Ascending aorta (tissue), 2 donors: ENCODE results near the gene CTNS. TPM values are rescaled to one million over a fixed set of nuclear protein-coding genes. Genes with fewer than 3 reads are reported as not detected.

ENCODE experiments used
- DNase-seq, 2 donors: peaks; one replicate each; pipeline ENCODE4 v3.0.0-alpha.2; 2019; ENCODE audit warnings: low spot score in 2 of 2
- H3K27ac ChIP-seq, 2 donors: fragments of 200-600 bp; sonication (generic); one replicate each; pipeline ENCODE4 v1.5.1; 2016 to 2017; ENCODE audit warnings: mild to moderate bottlenecking in 1 of 2
- H3K27me3 ChIP-seq: fragments of 200-600 bp; sonication (generic); one replicate; pipeline ENCODE4 v1.5.1; 2017
- H3K36me3 ChIP-seq, 2 donors: fragments of 200-600 bp; sonication (generic); one replicate each; pipeline ENCODE4 v1.5.1; 2016
- H3K4me1 ChIP-seq, 2 donors: fragments of 200-600 bp; sonication (generic); one replicate each; pipeline ENCODE4 v1.5.1; 2016 to 2017; ENCODE audit warnings: mild to moderate bottlenecking in 1 of 2
- H3K4me3 ChIP-seq, 2 donors: fragments of 200-600 bp; sonication (generic); one replicate each; pipeline ENCODE4 v1.5.1; 2016 to 2017; ENCODE audit warnings: mild to moderate bottlenecking in 1 of 2
- H3K9me3 ChIP-seq, 2 donors: fragments of 200-600 bp; sonication (generic); one replicate each; pipeline ENCODE4 v1.5.1; 2016
- CTCF ChIP-seq, 3 experiments: fragments of 200-600 bp in 2 of 3; fragments of 450-650 bp in 1 of 3; sonication (generic) in 2 of 3; IDR thresholded peaks; one replicate each; pipeline ENCODE4 v1.5.1; 2016 to 2019; ENCODE audit warnings: antibody characterized with exemption in 3 of 3, mild to moderate bottlenecking in 1 of 3, moderate library complexity in 1 of 3
- intact Hi-C: fragments of 100-400 bp; cut with DNase I; formaldehyde crosslinking; loops from one replicate; pipeline ENCODE4 v1.15.1; 2023
- total RNA-seq: library from RNA; depleted of rRNA; stranded (reverse); fragments of >200 nt; gene quantifications from one replicate; pipeline ENCODE4 v1.1.0, GENCODE V29; 2016

Gene CTNS
- total RNA-seq, 1 donor from 2014 or later = 16.7 TPM

GRCh38 chr17:3693829-3694231 is 57.3 kb downstream of the CTNS start:
- TF ChIP-seq CTCF (IDR thresholded peaks at IDR 0.05) = no peak
- no peak for DNase-seq
- no peaks in the 10 kb centered on the region for H3K36me3 ChIP-seq
- no peaks in the 10 kb centered on the region for H3K9me3 ChIP-seq
- H3K4me3 ChIP-seq = no peak overlapping the region
- intact Hi-C loops = no loop called here
- H3K27ac ChIP-seq = no peak overlapping the region
- H3K27me3 ChIP-seq = peaks cover 8% of the 10 kb centered on the region
- H3K4me1 ChIP-seq = peaks cover 5% of the 10 kb centered on the region in 2 donors

DNA sequence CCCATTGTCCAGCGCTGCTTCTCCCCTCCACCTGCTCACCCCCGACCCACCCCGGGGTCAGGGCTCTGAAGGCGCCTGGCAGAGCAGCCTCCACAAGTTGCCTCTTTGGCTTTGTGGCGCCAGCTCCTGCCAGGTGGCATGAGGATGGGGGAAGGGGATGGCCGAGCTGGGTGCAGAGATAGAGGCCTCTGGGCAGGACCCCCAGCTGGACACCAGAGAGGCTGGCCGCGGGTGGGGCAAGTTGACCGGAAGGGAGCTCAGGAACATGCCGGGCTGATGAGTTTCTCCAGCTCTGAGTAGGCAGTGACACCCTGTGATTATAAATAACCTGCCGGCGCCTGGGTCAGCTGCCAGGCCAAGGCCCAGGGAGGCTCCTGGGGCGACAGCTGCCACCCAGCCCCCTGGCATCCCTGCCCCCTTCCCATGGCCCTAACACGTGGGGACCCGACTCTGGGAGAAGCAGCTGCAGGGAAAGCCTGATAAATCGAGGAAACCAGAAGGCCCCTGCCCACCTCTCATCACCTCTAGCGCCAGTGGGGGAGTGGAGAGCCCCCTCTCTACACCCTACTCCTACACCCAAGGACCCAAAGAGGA is 58.7 kb downstream of the CTNS start:
- intact Hi-C loops = no loop called here
- TF ChIP-seq CTCF (IDR thresholded peaks at IDR 0.05) = no peak
- no peaks in the 10 kb centered on the region for H3K36me3 ChIP-seq
- peaks cover 8% of the 10 kb centered on the region for H3K27me3 ChIP-seq
- DNase-seq = no peak
- H3K27ac ChIP-seq = no peak overlapping the region
- peak overlapping the region; percentile 51 to 70 for H3K4me3 ChIP-seq
- H3K9me3 ChIP-seq = no peaks in the 10 kb centered on the region
- peaks cover 5% of the 10 kb centered on the region in 2 donors for H3K4me1 ChIP-seq

DNA sequence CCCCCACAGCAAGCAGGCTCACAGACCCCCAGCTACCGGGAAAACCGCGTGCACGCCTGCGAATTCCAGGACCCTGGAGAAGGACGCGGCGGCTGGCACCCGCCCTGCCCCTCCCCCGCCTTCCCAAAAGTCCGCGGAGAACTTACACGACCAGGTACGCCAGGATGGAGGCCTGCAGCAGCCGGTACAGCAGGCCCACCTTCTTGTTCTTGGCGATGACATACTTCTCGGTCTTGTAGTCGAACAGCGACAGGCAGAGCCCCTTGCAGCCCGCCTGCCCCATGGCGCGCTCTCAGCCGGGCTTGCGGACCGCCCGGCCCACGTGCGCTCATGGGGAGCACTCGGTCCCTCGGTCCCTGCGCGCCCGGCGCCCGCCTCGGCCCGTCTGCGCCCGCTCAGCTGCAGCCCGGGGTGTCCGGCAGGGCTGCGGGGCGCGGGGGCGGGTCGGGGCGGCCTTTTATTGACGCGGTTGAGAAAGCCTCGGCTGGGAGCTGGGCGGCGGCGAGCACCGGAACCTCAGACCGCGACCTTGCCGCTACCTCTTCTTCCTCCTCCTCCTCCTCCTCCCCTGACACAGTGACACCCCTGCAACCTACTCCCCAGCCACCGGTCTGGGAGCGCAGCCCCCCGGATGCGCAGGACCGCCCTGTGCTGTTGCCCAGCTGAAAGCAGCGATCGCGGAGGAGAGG is 59.3 kb downstream of the CTNS start, which contains the start of gene P2RX5:
P2RX5 (minus strand) TSS at position 433 of the 689 bp plus-strand sequence; CDS start at position 283, 150 bp downstream.
- no peak within 1 kb of the TSS for H3K27ac ChIP-seq
- no peak for DNase-seq
- peak within 1 kb of the TSS; percentile 51 to 70 for H3K4me3 ChIP-seq
- intact Hi-C loops = no loop called here
- TF ChIP-seq CTCF (IDR thresholded peaks at IDR 0.05) = no peak
- peaks cover 5% of the 10 kb centered on the region in 2 donors for H3K4me1 ChIP-seq
- H3K27me3 ChIP-seq = peaks cover 8% of the 10 kb centered on the region
- no peaks in the 10 kb centered on the region for H3K9me3 ChIP-seq
- H3K36me3 ChIP-seq = no peaks in the 10 kb centered on the region

DNA sequence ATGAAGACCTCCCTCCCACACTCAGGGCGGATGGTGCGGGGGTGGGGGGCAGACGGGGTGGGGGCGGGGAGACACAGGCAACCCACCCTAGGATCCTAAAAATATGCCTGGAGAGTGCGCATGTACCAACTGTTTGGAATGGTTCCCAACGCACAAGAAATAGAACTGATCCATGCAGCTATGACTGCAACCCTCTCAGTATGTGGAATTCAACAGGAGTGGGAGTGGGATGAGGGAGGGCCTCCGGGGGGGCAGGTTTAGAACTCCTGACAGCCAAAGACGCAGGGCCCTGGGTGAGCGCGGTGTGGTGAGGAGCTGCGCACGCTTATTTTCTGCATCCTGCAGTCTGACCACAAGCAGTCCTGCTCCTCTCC is 60.5 kb downstream of the CTNS start:
- H3K27me3 ChIP-seq = peaks cover 8% of the 10 kb centered on the region
- no peak for TF ChIP-seq CTCF (IDR thresholded peaks at IDR 0.05)
- intact Hi-C loops = no loop called here
- H3K4me1 ChIP-seq = peaks cover 5% of the 10 kb centered on the region in 2 donors
- H3K27ac ChIP-seq = no peak overlapping the region
- no peak overlapping the region for H3K4me3 ChIP-seq
- no peak for DNase-seq
- no peaks in the 10 kb centered on the region for H3K9me3 ChIP-seq
- no peaks in the 10 kb centered on the region for H3K36me3 ChIP-seq

DNA sequence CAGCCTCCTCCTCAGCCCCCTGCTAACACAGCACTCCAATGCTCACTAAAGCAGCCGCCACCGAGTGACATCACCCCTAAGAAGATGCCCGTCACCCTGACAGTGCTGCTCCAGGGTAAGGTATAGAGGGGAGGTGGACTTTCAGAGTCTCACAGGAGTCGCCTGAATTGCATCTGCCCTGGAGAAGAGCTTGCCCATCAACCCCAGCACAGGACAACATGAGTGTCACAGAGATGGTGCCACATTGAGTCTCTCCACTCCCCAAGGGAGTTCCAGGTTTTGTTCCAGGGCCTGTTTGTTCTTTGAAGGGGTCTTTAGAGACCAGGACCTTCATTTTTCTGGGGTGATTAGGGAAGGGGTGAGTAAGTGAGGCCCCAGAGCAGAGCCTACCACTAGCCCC is 61.6 kb downstream of the CTNS start:
- Histone ChIP-seq H3K36me3 (no peaks in the 10 kb centered on the region), H3K4me3 (no peak overlapping the region), H3K4me1 (peaks cover 5% of the 10 kb centered on the region in 2 donors), H3K27ac (no peak overlapping the region), H3K27me3 (peaks cover 8% of the 10 kb centered on the region), H3K9me3 (no peaks in the 10 kb centered on the region)
- intact Hi-C loops = no loop called here
- no peak for DNase-seq
- no peak for TF ChIP-seq CTCF (IDR thresholded peaks at IDR 0.05)
